T follicular helper cell (primary cell): ENCODE data around the gene PTPRN2.
"Not testable (repeated sequence)": the region's sequence is repeated elsewhere in the genome, so short reads cannot be mapped to it uniquely, and the experiment has no call there.

ENCODE experiments used
- DNase-seq: peaks from one replicate; pipeline ENCODE4 v3.0.0-alpha.2; 2020; ENCODE audit warnings: low read depth

Gene PTPRN2

GRCh38 chr7:158443688-158444483 is 143.7 kb downstream of the PTPRN2 start:
- no peak for DNase-seq

GRCh38 chr7:158443014-158443687 is 144.5 kb downstream of the PTPRN2 start:
- no peak for DNase-seq

GRCh38 chr7:158442260-158442659 is 145.4 kb downstream of the PTPRN2 start:
- DNase-seq = no peak

GRCh38 chr7:158439035-158439434 is 148.6 kb downstream of the PTPRN2 start:
- no peak for DNase-seq

GRCh38 chr7:158432369-158433341 is 155.0 kb downstream of the PTPRN2 start:
- DNase-seq = no peak

- DNase-seq = no peak
Observed at GRCh38 chr7:158431941-158432347, 155.7 kb downstream of the PTPRN2 start.

GRCh38 chr7:158431055-158431940 is 156.3 kb downstream of the PTPRN2 start:
- no peak for DNase-seq

- no peak for DNase-seq
Observed at GRCh38 chr7:158430308-158431034, 157.2 kb downstream of the PTPRN2 start.

- no peak for DNase-seq
Observed at GRCh38 chr7:158428837-158429753, 158.5 kb downstream of the PTPRN2 start.

- no peak for DNase-seq
Observed at GRCh38 chr7:158428131-158428836, 159.3 kb downstream of the PTPRN2 start.

GRCh38 chr7:158425676-158426075 is 161.9 kb downstream of the PTPRN2 start:
- not testable (repeated sequence) for DNase-seq

- DNase-seq = no peak
Observed at GRCh38 chr7:158424531-158424930, 163.1 kb downstream of the PTPRN2 start.

- DNase-seq = no peak
Observed at GRCh38 chr7:158424011-158424410, 163.6 kb downstream of the PTPRN2 start.

GRCh38 chr7:158422887-158423560 is 164.6 kb downstream of the PTPRN2 start:
- no peak for DNase-seq

- DNase-seq = no peak
Observed at GRCh38 chr7:158422196-158422886, 165.3 kb downstream of the PTPRN2 start.

GRCh38 chr7:158421361-158421760 is 166.3 kb downstream of the PTPRN2 start:
- no peak for DNase-seq

- no peak for DNase-seq
Observed at GRCh38 chr7:158420591-158421340, 166.9 kb downstream of the PTPRN2 start.
